ENCODE data around the gene U2AF2.

DNA sequence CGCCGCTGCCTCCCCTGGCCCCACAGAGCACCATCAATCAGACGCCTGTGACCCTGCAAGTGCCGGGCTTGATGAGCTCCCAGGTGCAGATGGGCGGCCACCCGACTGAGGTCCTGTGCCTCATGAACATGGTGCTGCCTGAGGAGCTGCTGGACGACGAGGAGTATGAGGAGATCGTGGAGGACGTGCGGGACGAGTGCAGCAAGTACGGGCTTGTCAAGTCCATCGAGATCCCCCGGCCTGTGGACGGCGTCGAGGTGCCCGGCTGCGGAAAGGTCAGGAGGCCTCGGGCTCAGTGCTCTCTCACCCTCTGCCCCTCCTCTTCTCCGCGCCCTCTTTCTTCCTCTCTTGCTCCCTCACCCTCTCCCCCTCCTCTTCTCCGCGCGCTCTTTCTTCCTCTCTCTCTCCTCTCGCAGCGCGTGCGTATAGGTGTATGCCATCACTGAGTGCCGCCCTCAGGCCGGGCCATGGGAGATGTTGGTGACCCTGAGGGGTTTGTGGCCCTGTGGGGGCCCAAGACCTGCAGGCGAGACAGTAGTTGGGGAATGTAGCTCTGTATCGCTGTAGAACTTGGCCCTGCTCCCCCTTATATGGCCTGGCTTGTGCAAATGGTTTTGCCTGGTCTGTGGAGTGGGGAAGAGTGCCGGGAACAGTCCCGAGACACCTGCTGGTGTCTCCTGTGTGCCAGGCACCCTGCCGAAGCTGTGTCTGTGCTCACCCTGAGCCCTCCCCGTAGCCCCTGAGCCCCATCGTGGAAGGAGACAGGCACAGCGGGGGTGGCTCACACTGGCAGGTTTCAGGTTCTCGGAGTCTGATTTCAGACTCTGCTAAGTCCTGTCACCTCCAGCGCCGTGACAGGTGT is 14.8 kb downstream of the U2AF2 start:
- TF ChIP-seq, protein P1, sequence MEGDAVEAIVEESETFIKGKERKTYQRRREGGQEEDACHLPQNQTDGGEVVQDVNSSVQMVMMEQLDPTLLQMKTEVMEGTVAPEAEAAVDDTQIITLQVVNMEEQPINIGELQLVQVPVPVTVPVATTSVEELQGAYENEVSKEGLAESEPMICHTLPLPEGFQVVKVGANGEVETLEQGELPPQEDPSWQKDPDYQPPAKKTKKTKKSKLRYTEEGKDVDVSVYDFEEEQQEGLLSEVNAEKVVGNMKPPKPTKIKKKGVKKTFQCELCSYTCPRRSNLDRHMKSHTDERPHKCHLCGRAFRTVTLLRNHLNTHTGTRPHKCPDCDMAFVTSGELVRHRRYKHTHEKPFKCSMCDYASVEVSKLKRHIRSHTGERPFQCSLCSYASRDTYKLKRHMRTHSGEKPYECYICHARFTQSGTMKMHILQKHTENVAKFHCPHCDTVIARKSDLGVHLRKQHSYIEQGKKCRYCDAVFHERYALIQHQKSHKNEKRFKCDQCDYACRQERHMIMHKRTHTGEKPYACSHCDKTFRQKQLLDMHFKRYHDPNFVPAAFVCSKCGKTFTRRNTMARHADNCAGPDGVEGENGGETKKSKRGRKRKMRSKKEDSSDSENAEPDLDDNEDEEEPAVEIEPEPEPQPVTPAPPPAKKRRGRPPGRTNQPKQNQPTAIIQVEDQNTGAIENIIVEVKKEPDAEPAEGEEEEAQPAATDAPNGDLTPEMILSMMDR (conservative IDR thresholded peaks at IDR 0.05): no peak
- TF ChIP-seq EZH2 (IDR thresholded peaks at IDR 0.05; ENCODE audit: low read depth): no peak
